ENCODE measurements around the gene RNMT. TPM values are rescaled to one million over a fixed set of nuclear protein-coding genes. Genes with fewer than 3 reads are reported as not detected.

RNMT gene
- polyA plus RNA-seq, 1 donor from 2014 or later = 29.8 TPM

DNA sequence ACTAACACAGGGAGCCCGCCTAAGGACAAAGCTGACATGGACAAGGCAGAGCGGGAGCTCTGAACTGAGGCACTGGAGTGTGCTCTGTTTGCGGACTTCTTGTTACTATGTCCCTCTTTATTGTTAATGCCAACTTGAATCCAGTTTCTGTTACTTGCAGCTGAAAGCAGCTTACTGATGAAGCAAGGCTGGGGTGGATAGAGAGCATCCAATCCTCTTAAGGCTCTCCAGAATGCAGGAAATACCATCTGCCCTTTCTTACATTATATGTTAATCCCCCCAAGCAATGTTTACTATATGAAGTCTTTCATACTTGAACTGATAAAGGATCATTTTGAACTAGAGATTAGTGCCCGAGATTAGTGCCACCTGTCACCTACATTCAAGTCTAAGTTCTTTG, 9.6 kb upstream of the RNMT start:
- no peak overlapping the region for H3K4me2 ChIP-seq (ENCODE audit: low read length)
- TF ChIP-seq EP300 (conservative IDR thresholded peaks at IDR 0.05; ENCODE audit: poor library complexity, severe bottlenecking) = no peak
- TF ChIP-seq POLR2AphosphoS5 (IDR thresholded peaks at IDR 0.05) = no peak
- no peak for TF ChIP-seq SMC3 (conservative IDR thresholded peaks at IDR 0.05; ENCODE audit: poor library complexity)
- no peak for TF ChIP-seq EZH2 (IDR thresholded peaks at IDR 0.05; ENCODE audit: borderline replicate concordance, insufficient read depth, low read length, poor library complexity, severe bottlenecking)
- TF ChIP-seq RAD21 (conservative IDR thresholded peaks at IDR 0.05) = no peak
- TF ChIP-seq REST (IDR thresholded peaks at IDR 0.05; ENCODE audit: borderline replicate concordance) = no peak
- TF ChIP-seq MXI1 (conservative IDR thresholded peaks at IDR 0.05; ENCODE audit: poor library complexity, severe bottlenecking) = no peak
- TF ChIP-seq TAF1 (IDR thresholded peaks at IDR 0.05; ENCODE audit: low read depth) = no peak
- TF ChIP-seq, protein P1, sequence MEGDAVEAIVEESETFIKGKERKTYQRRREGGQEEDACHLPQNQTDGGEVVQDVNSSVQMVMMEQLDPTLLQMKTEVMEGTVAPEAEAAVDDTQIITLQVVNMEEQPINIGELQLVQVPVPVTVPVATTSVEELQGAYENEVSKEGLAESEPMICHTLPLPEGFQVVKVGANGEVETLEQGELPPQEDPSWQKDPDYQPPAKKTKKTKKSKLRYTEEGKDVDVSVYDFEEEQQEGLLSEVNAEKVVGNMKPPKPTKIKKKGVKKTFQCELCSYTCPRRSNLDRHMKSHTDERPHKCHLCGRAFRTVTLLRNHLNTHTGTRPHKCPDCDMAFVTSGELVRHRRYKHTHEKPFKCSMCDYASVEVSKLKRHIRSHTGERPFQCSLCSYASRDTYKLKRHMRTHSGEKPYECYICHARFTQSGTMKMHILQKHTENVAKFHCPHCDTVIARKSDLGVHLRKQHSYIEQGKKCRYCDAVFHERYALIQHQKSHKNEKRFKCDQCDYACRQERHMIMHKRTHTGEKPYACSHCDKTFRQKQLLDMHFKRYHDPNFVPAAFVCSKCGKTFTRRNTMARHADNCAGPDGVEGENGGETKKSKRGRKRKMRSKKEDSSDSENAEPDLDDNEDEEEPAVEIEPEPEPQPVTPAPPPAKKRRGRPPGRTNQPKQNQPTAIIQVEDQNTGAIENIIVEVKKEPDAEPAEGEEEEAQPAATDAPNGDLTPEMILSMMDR (IDR thresholded peaks at IDR 0.05; ENCODE audit: poor library complexity, severe bottlenecking) = no peak
- H3K4me3 ChIP-seq (ENCODE audit: low read length) = no peak overlapping the region
- H2AFZ ChIP-seq (ENCODE audit: low read depth, low read length) = no peak overlapping the region
- H3K27me3 ChIP-seq (ENCODE audit: insufficient read depth, low read depth, low read length) = no peaks in the 10 kb centered on the region
- no peaks in the 10 kb centered on the region for H3K9me3 ChIP-seq (ENCODE audit: low read length)
- no peak overlapping the region for H3K9ac ChIP-seq (ENCODE audit: low read length)
- no peaks in the 10 kb centered on the region for H3F3A ChIP-seq (ENCODE audit: insufficient read depth, low read length, poor library complexity, severe bottlenecking)
- no peak overlapping the region for H3K27ac ChIP-seq (ENCODE audit: low read length)
- no peaks in the 10 kb centered on the region for H4K20me1 ChIP-seq (ENCODE audit: insufficient read depth)
- peaks cover 6% of the 10 kb centered on the region for H3K36me3 ChIP-seq (ENCODE audit: insufficient read depth, low read length)
- H3K79me2 ChIP-seq (replicated peaks; ENCODE audit: insufficient read depth, low read length) = no peaks in the 10 kb centered on the region
- H3K9me2 ChIP-seq (ENCODE audit: insufficient read depth, low read length) = no peaks in the 10 kb centered on the region

- no peaks in the 10 kb centered on the region for H4K20me1 ChIP-seq (ENCODE audit: insufficient read depth)
- peaks cover 6% of the 10 kb centered on the region for H3K36me3 ChIP-seq (ENCODE audit: insufficient read depth, low read length)
- H3K4me2 ChIP-seq (ENCODE audit: low read length) = no peak overlapping the region
- H3K27ac ChIP-seq (ENCODE audit: low read length) = no peak overlapping the region
- H3K4me3 ChIP-seq (ENCODE audit: low read length) = no peak overlapping the region
- no peaks in the 10 kb centered on the region for H3F3A ChIP-seq (ENCODE audit: insufficient read depth, low read length, poor library complexity, severe bottlenecking)
- no peaks in the 10 kb centered on the region for H3K9me2 ChIP-seq (ENCODE audit: insufficient read depth, low read length)
- TF ChIP-seq EZH2 (IDR thresholded peaks at IDR 0.05; ENCODE audit: borderline replicate concordance, insufficient read depth, low read length, poor library complexity, severe bottlenecking) (no peak), REST (IDR thresholded peaks at IDR 0.05; ENCODE audit: borderline replicate concordance) (no peak), POLR2AphosphoS5 (IDR thresholded peaks at IDR 0.05) (no peak), MXI1 (conservative IDR thresholded peaks at IDR 0.05; ENCODE audit: poor library complexity, severe bottlenecking) (no peak), SMC3 (conservative IDR thresholded peaks at IDR 0.05; ENCODE audit: poor library complexity) (no peak)
- H3K27me3 ChIP-seq (ENCODE audit: insufficient read depth, low read depth, low read length) = no peaks in the 10 kb centered on the region
- no peaks in the 10 kb centered on the region for H3K9me3 ChIP-seq (ENCODE audit: low read length)
- H3K79me2 ChIP-seq (replicated peaks; ENCODE audit: insufficient read depth, low read length) = peaks cover 8% of the 10 kb centered on the region
- no peak overlapping the region for H2AFZ ChIP-seq (ENCODE audit: low read depth, low read length)
- H3K9ac ChIP-seq (ENCODE audit: low read length) = no peak overlapping the region
Observed at GRCh38 chr18:13720123-13720522, 6.3 kb upstream of the RNMT start.
